Measurements from ENCODE around the gene RNF138.

DNA sequence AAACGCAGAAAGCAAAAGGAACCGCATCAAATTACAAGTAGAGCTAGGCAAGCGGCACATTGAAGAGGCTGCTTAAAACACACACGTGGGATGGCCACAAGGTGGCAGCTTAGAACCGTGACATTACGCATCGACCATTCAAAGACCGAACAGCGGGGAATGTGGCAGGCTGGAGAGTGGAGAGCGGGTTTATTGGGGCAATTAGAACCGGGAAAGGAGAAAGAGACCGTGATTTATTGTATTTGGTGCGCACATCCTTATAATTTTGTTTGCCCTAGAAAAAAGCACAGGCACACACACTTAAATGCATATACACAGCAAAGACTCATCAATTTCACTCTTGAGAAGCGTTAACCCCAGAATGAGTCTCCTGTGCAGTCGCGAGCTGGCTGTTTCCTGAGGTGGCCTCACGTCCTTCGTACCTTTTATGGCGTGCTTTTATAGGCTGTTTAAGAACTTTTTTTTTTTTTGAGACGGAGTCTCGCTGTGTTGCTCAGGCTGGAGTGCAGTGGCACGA lies 66.5 kb downstream of the RNF138 start:
- no peak for TF ChIP-seq EZH2 (IDR thresholded peaks at IDR 0.05)
- TF ChIP-seq POLR2AphosphoS5 (IDR thresholded peaks at IDR 0.05; ENCODE audit: borderline replicate concordance, low read depth, low read length), result no peak
